ENCODE data around the gene FOSL1. TPM values are rescaled to one million over a fixed set of nuclear protein-coding genes. Genes with fewer than 3 reads are reported as not detected.

FOSL1 gene
- total and polyA plus RNA-seq, 2 of the 13 experiments (the other 11 are each of a cell fraction or from before 2014, with no cell fraction given), result 4.0 to 4.1 TPM

- TF ChIP-seq ZMAT3 (CRISPR knock-in tag; conservative IDR thresholded peaks at IDR 0.05), result peak; percentile 88
- no peak for TF ChIP-seq ZNF225 (CRISPR knock-in tag; IDR thresholded peaks at IDR 0.05)
- TF ChIP-seq ZNF431 (CRISPR knock-in tag; IDR thresholded peaks at IDR 0.05; ENCODE audit: borderline replicate concordance, low read depth), result peak; percentile 90; the same call in 1 of the 2 replicates
- no peak for TF ChIP-seq TP53 (CRISPR knock-in tag; conservative IDR thresholded peaks at IDR 0.05)
- TF ChIP-seq ZNF281 (CRISPR knock-in tag; IDR thresholded peaks at IDR 0.05; ENCODE audit: borderline replicate concordance), result no peak; the same call in 1 of the 2 replicates
- no peak; the same call in 1 of the 2 replicates for TF ChIP-seq ZNF704 (CRISPR knock-in tag; IDR thresholded peaks at IDR 0.05; ENCODE audit: borderline replicate concordance)
- no peak for TF ChIP-seq HNF1A (IDR thresholded peaks at IDR 0.05; ENCODE audit: low read depth)
- TF ChIP-seq HNF1A (CRISPR knock-in tag; IDR thresholded peaks at IDR 0.05; ENCODE audit: borderline replicate concordance), result 0 out of 2 replicates have a peak, but pooled peaks have one; percentile 48
- TF ChIP-seq RFX1 (IDR thresholded peaks at IDR 0.05), result no peak
- TF ChIP-seq RFX3 (CRISPR knock-in tag; IDR thresholded peaks at IDR 0.05), result no peak
- TF ChIP-seq KDM3A (CRISPR knock-in tag; IDR thresholded peaks at IDR 0.05; ENCODE audit: low read depth), result 0 out of 2 replicates have a peak, but pooled peaks have one; percentile 51
- no peak for TF ChIP-seq ZFP41 (CRISPR knock-in tag; IDR thresholded peaks at IDR 0.05; ENCODE audit: borderline replicate concordance)
- no peak; the same call in 1 of the 2 replicates for TF ChIP-seq LBX2 (CRISPR knock-in tag; IDR thresholded peaks at IDR 0.05; ENCODE audit: borderline replicate concordance)
- TF ChIP-seq ZFX (CRISPR knock-in tag; IDR thresholded peaks at IDR 0.05; ENCODE audit: low read depth), result peak; percentile 89
- no peak for TF ChIP-seq ATF1 (CRISPR knock-in tag; IDR thresholded peaks at IDR 0.05)
- TF ChIP-seq FOXA3 (CRISPR knock-in tag; IDR thresholded peaks at IDR 0.05), result no peak; the same call in 1 of the 2 replicates
- peak; percentile 72; the same call in 1 of the 2 replicates for TF ChIP-seq NKX3-1 (CRISPR knock-in tag; IDR thresholded peaks at IDR 0.05)
- no peak for TF ChIP-seq GPN1 (CRISPR knock-in tag; IDR thresholded peaks at IDR 0.05; ENCODE audit: borderline replicate concordance)
- TF ChIP-seq ZNF354B (CRISPR knock-in tag; IDR thresholded peaks at IDR 0.05), result no peak
- no peak for TF ChIP-seq ZNF468 (CRISPR knock-in tag; IDR thresholded peaks at IDR 0.05)
Measured at GRCh38 chr11:65890324-65891218, 9.6 kb downstream of the FOSL1 start, which contains the start of gene CCDC85B (continued).
